ENCODE data around the gene PRRG1.
"Not testable (repeated sequence)": the region's sequence is repeated elsewhere in the genome, so short reads cannot be mapped to it uniquely, and the experiment has no call there.

PRRG1 gene

DNA sequence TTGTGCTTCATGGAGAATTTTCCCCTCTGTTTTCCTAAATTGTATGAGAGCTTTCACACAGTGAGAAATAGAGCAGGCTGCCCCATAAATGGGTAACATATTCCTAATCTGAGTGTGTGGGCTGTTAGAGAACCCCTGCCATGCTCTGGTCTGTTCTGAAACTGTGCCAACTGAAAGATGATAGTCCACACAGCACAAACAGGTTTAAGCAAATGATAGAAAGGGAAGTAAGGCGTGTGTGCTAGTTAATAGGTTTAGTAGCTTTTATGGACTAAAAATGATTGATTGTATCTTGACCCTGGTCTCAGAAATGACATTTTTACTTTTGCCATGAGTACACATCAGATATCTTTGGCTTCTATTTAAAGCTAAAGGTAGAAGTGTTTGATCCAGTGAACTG is 106.2 kb downstream of the PRRG1 start:
- H3K27ac ChIP-seq (ENCODE audit: low read depth, low read length), result no peak overlapping the region
- no peak overlapping the region for H3K23ac ChIP-seq (ENCODE audit: low read length)
- no peaks in the 10 kb centered on the region for H3K4me1 ChIP-seq (ENCODE audit: control insufficient read depth, low read depth, low read length)
- H3K4me3 ChIP-seq (ENCODE audit: low read length), result no peak overlapping the region
- no peaks in the 10 kb centered on the region for H3K79me2 ChIP-seq (ENCODE audit: control insufficient read depth, insufficient read depth, low read length)
- no peak overlapping the region for H3K56ac ChIP-seq (ENCODE audit: low read length)
- H2BK5ac ChIP-seq (ENCODE audit: low read length), result no peak overlapping the region
- no peak overlapping the region for H3K4ac ChIP-seq (ENCODE audit: low read depth, low read length)
- no peak overlapping the region for H4K8ac ChIP-seq (ENCODE audit: low read depth, low read length)
- no peak for DNase-seq
- no peak overlapping the region for H2AK5ac ChIP-seq (ENCODE audit: low read length)
- no peaks in the 10 kb centered on the region for H3K36me3 ChIP-seq (ENCODE audit: control insufficient read depth, insufficient read depth, low read length)
- no peak overlapping the region for H3K4me2 ChIP-seq (ENCODE audit: low read length)
- no peaks in the 10 kb centered on the region for H3K27me3 ChIP-seq (ENCODE audit: insufficient read depth, low read length, poor library complexity)
- no peak overlapping the region for H2BK15ac ChIP-seq (replicated peaks; ENCODE audit: low read depth)
- no peak overlapping the region for H3K18ac ChIP-seq (ENCODE audit: low read length)
- H4K5ac ChIP-seq (ENCODE audit: low read length), result no peak overlapping the region
- H2BK120ac ChIP-seq (ENCODE audit: low read depth, low read length), result no peak overlapping the region
- no peak overlapping the region for H3K9ac ChIP-seq (ENCODE audit: low read length)
- H3K79me1 ChIP-seq (ENCODE audit: low read length), result no peaks in the 10 kb centered on the region
- WGBS (ENCODE audit: extremely low coverage, insufficient coverage, low lambda C conversion rate), result no CpG with 5 or more reads among the region's 1 CpG

DNA sequence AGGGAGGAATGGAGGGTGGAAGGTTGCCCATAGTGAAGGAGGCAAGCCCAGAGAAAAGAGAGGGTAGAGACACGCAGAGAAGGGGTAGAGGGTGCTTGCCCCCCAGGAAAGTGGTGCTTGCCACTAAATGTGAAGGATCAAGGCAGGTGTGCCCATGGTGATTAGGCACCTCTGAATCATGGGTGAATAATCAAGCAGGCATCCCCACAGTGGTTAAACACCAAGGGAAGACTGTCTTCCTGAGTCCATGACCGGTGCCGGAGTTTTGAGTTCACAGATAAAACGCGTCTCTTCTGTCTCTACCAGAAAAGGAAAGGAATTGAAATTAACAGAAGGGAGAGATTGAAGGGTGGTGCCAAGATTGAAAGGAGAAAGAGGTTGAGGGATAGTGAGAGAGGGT is 111.1 kb downstream of the PRRG1 start:
- not testable (repeated sequence) for H3K56ac ChIP-seq (ENCODE audit: low read length); H3K4ac ChIP-seq (ENCODE audit: low read depth, low read length); H2BK5ac ChIP-seq (ENCODE audit: low read length); H3K79me2 ChIP-seq (ENCODE audit: control insufficient read depth, insufficient read depth, low read length); H3K18ac ChIP-seq (ENCODE audit: low read length); H3K4me3 ChIP-seq (ENCODE audit: low read length); H2BK15ac ChIP-seq (replicated peaks; ENCODE audit: low read depth); H2BK120ac ChIP-seq (ENCODE audit: low read depth, low read length); H3K4me2 ChIP-seq (ENCODE audit: low read length); DNase-seq; H3K36me3 ChIP-seq (ENCODE audit: control insufficient read depth, insufficient read depth, low read length); H2AK5ac ChIP-seq (ENCODE audit: low read length); H4K8ac ChIP-seq (ENCODE audit: low read depth, low read length); H3K27ac ChIP-seq (ENCODE audit: low read depth, low read length); H3K23ac ChIP-seq (ENCODE audit: low read length); H4K5ac ChIP-seq (ENCODE audit: low read length); H3K27me3 ChIP-seq (ENCODE audit: insufficient read depth, low read length, poor library complexity); H3K9ac ChIP-seq (ENCODE audit: low read length); H3K4me1 ChIP-seq (ENCODE audit: control insufficient read depth, low read depth, low read length); H3K79me1 ChIP-seq (ENCODE audit: low read length)
- WGBS (ENCODE audit: extremely low coverage, insufficient coverage, low lambda C conversion rate), result no CpG with 5 or more reads among the region's 5 CpGs

DNA sequence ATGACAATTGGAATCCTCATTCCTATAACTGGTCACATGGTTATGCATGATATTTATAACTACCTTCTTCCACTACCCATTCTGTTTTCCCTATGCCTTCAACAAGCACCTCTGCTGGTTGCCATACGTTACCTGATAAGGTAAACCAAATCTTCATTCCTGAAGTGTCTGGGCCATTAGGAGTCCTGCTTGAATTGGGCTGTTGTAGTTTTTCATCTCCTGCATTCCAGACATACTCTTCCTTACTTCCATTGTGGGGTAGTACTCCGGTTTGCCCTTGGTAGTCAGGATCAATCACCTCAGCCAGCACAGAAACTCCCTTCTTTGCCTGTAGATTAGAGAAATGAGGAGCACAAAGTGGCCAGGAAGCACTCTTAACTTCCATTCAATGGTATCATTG is 113.2 kb downstream of the PRRG1 start:
- Histone ChIP-seq H3K23ac (ENCODE audit: low read length) (no peak overlapping the region), H2AK5ac (ENCODE audit: low read length) (no peak overlapping the region), H3K9ac (ENCODE audit: low read length) (no peak overlapping the region), H2BK120ac (ENCODE audit: low read depth, low read length) (no peak overlapping the region), H3K36me3 (ENCODE audit: control insufficient read depth, insufficient read depth, low read length) (no peaks in the 10 kb centered on the region), H3K4me3 (ENCODE audit: low read length) (no peak overlapping the region), H3K4ac (ENCODE audit: low read depth, low read length) (no peak overlapping the region), H2BK5ac (ENCODE audit: low read length) (no peak overlapping the region), H2BK15ac (replicated peaks; ENCODE audit: low read depth) (no peak overlapping the region), H3K79me2 (ENCODE audit: control insufficient read depth, insufficient read depth, low read length) (no peaks in the 10 kb centered on the region), H3K27ac (ENCODE audit: low read depth, low read length) (no peak overlapping the region), H3K4me2 (ENCODE audit: low read length) (no peak overlapping the region), H3K18ac (ENCODE audit: low read length) (no peak overlapping the region), H4K5ac (ENCODE audit: low read length) (no peak overlapping the region), H3K56ac (ENCODE audit: low read length) (no peak overlapping the region), H3K27me3 (ENCODE audit: insufficient read depth, low read length, poor library complexity) (no peaks in the 10 kb centered on the region), H3K79me1 (ENCODE audit: low read length) (no peaks in the 10 kb centered on the region), H4K8ac (ENCODE audit: low read depth, low read length) (no peak overlapping the region), H3K4me1 (ENCODE audit: control insufficient read depth, low read depth, low read length) (no peaks in the 10 kb centered on the region)
- no CpG with 5 or more reads among the region's 2 CpGs for WGBS (ENCODE audit: extremely low coverage, insufficient coverage, low lambda C conversion rate)
- DNase-seq, result peak; percentile 73

DNA sequence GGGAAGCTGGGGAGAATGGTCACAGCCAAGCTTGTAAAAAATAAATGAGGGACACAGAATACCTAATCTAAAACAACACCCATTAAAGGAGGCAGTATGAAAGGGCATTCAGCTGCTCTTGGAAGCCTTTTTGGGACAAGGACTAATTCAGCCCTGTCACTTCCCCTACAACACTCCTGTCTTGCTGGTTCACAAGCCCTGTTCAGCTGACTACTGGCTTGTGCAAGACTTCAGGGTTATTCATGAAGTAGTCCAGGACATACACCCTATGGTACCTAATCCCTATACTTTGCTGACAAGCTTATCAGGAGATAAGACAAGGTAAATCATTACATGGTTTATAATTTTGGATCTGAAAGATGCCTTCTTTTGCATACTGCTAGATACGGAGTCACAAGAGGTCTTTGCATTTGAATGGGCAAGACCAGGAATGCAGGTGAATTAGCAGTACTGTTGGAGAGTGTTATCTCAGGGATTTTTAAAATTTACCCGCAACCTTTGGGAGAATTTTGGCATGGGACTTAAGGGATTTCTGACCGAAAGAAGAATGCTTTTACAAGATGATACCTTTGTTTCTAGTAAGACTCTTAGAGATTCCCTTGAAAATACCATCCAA is 119.1 kb downstream of the PRRG1 start:
- no peak overlapping the region for H4K5ac ChIP-seq (ENCODE audit: low read length)
- no peak overlapping the region for H3K4me3 ChIP-seq (ENCODE audit: low read length)
- no peak overlapping the region for H3K9ac ChIP-seq (ENCODE audit: low read length)
- no peaks in the 10 kb centered on the region for H3K4me1 ChIP-seq (ENCODE audit: control insufficient read depth, low read depth, low read length)
- H3K56ac ChIP-seq (ENCODE audit: low read length), result no peak overlapping the region
- H3K79me2 ChIP-seq (ENCODE audit: control insufficient read depth, insufficient read depth, low read length), result no peaks in the 10 kb centered on the region
- H3K36me3 ChIP-seq (ENCODE audit: control insufficient read depth, insufficient read depth, low read length), result no peaks in the 10 kb centered on the region
- H3K23ac ChIP-seq (ENCODE audit: low read length), result no peak overlapping the region
- no peak overlapping the region for H2BK5ac ChIP-seq (ENCODE audit: low read length)
- no peak overlapping the region for H2AK5ac ChIP-seq (ENCODE audit: low read length)
- no peak overlapping the region for H2BK15ac ChIP-seq (replicated peaks; ENCODE audit: low read depth)
- no peak overlapping the region for H2BK120ac ChIP-seq (ENCODE audit: low read depth, low read length)
- WGBS (ENCODE audit: extremely low coverage, insufficient coverage, low lambda C conversion rate), result no CpG with 5 or more reads among the region's 3 CpGs
- no peak overlapping the region for H3K4me2 ChIP-seq (ENCODE audit: low read length)
- H3K18ac ChIP-seq (ENCODE audit: low read length), result no peak overlapping the region
- no peaks in the 10 kb centered on the region for H3K79me1 ChIP-seq (ENCODE audit: low read length)
- H3K27me3 ChIP-seq (ENCODE audit: insufficient read depth, low read length, poor library complexity), result no peaks in the 10 kb centered on the region
- peak; percentile 28 for DNase-seq
- no peak overlapping the region for H3K4ac ChIP-seq (ENCODE audit: low read depth, low read length)
- H4K8ac ChIP-seq (ENCODE audit: low read depth, low read length), result no peak overlapping the region
- no peak overlapping the region for H3K27ac ChIP-seq (ENCODE audit: low read depth, low read length)

DNA sequence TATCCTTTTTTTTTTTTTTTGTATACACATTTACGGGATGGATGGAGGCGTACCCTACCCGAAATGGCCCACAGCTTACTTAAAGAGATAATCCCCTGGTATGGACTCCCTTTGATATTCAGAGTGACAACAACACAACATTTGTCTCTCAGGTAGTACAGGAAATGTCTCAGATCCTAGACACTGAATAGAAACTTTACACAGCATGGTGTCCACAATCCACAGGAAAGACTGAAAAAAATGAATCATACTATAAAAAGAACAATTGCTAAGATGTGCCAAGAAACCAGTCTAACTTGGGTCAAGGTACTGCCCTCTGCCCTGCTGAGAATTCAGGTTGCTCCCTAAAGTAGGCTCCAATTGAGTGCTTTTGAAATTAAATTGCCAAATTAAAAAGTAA is 121.5 kb downstream of the PRRG1 start:
- WGBS (ENCODE audit: extremely low coverage, insufficient coverage, low lambda C conversion rate), result no CpG with 5 or more reads among the region's 3 CpGs
- H3K36me3 ChIP-seq (ENCODE audit: control insufficient read depth, insufficient read depth, low read length), result no peaks in the 10 kb centered on the region
- no peak for DNase-seq

DNA sequence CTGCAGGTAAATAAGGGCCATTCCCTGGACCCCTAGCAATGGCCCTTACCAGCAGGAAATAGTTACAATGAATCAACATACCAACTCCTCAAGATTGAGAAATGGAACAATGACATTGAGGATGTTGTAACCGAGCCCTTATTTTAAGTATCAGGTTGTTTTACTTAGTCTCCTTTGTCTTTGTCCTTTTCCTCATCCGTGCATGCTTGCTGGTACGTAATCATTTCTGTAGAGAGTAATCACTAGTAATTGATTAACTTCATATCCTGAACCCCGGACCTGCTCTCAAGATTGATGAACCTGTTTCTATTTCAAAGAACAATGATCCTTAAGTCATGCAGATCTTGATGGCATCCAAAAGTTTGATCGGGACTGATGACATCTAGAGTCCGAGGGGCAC is 123.7 kb downstream of the PRRG1 start:
- H3K4me2 ChIP-seq (ENCODE audit: low read length), result no peak overlapping the region
- no peak overlapping the region for H4K8ac ChIP-seq (ENCODE audit: low read depth, low read length)
- H2BK5ac ChIP-seq (ENCODE audit: low read length), result no peak overlapping the region
- no peak overlapping the region for H2BK120ac ChIP-seq (ENCODE audit: low read depth, low read length)
- no peak overlapping the region for H3K4me3 ChIP-seq (ENCODE audit: low read length)
- H4K5ac ChIP-seq (ENCODE audit: low read length), result no peak overlapping the region
- no peak overlapping the region for H2BK15ac ChIP-seq (replicated peaks; ENCODE audit: low read depth)
- no peak overlapping the region for H3K4ac ChIP-seq (ENCODE audit: low read depth, low read length)
- no peak overlapping the region for H2AK5ac ChIP-seq (ENCODE audit: low read length)
- H3K27me3 ChIP-seq (ENCODE audit: insufficient read depth, low read length, poor library complexity), result no peaks in the 10 kb centered on the region
- no peak overlapping the region for H3K9ac ChIP-seq (ENCODE audit: low read length)
- no peak for DNase-seq
- no peak overlapping the region for H3K23ac ChIP-seq (ENCODE audit: low read length)
- H3K56ac ChIP-seq (ENCODE audit: low read length), result no peak overlapping the region
- H3K36me3 ChIP-seq (ENCODE audit: control insufficient read depth, insufficient read depth, low read length), result no peaks in the 10 kb centered on the region
- no peaks in the 10 kb centered on the region for H3K79me2 ChIP-seq (ENCODE audit: control insufficient read depth, insufficient read depth, low read length)
- no peak overlapping the region for H3K27ac ChIP-seq (ENCODE audit: low read depth, low read length)
- no CpG with 5 or more reads among the region's 6 CpGs for WGBS (ENCODE audit: extremely low coverage, insufficient coverage, low lambda C conversion rate)
- no peaks in the 10 kb centered on the region for H3K4me1 ChIP-seq (ENCODE audit: control insufficient read depth, low read depth, low read length)
- no peak overlapping the region for H3K18ac ChIP-seq (ENCODE audit: low read length)
- no peaks in the 10 kb centered on the region for H3K79me1 ChIP-seq (ENCODE audit: low read length)

More for the DNA sequence above, 121.5 kb downstream of the PRRG1 start:
- no peak overlapping the region for H2AK5ac ChIP-seq (ENCODE audit: low read length)
- no peak overlapping the region for H4K8ac ChIP-seq (ENCODE audit: low read depth, low read length)
- no peak overlapping the region for H3K4me3 ChIP-seq (ENCODE audit: low read length)
- H3K79me1 ChIP-seq (ENCODE audit: low read length), result no peaks in the 10 kb centered on the region
- no peaks in the 10 kb centered on the region for H3K27me3 ChIP-seq (ENCODE audit: insufficient read depth, low read length, poor library complexity)
- H2BK120ac ChIP-seq (ENCODE audit: low read depth, low read length), result no peak overlapping the region
- H3K4me2 ChIP-seq (ENCODE audit: low read length), result no peak overlapping the region
- H3K27ac ChIP-seq (ENCODE audit: low read depth, low read length), result no peak overlapping the region
- H3K4me1 ChIP-seq (ENCODE audit: control insufficient read depth, low read depth, low read length), result no peaks in the 10 kb centered on the region
- H3K79me2 ChIP-seq (ENCODE audit: control insufficient read depth, insufficient read depth, low read length), result no peaks in the 10 kb centered on the region
- H3K18ac ChIP-seq (ENCODE audit: low read length), result no peak overlapping the region
- H3K4ac ChIP-seq (ENCODE audit: low read depth, low read length), result no peak overlapping the region
- H3K23ac ChIP-seq (ENCODE audit: low read length), result no peak overlapping the region
- no peak overlapping the region for H4K5ac ChIP-seq (ENCODE audit: low read length)
- no peak overlapping the region for H3K56ac ChIP-seq (ENCODE audit: low read length)
- no peak overlapping the region for H3K9ac ChIP-seq (ENCODE audit: low read length)
- no peak overlapping the region for H2BK5ac ChIP-seq (ENCODE audit: low read length)
- no peak overlapping the region for H2BK15ac ChIP-seq (replicated peaks; ENCODE audit: low read depth)
